Femur (tissue), 1 donor: Measurements from ENCODE around the gene TPGS2.
"Not testable (repeated sequence)": the region's sequence is repeated elsewhere in the genome, so short reads cannot be mapped to it uniquely, and the experiment has no call there.

Experiments
- DNase-seq: peaks from one replicate; pipeline ENCODE4 v3.0.0-alpha.2; 2017

TPGS2 gene

GRCh38 chr18:36819621-36820020 lies 9.2 kb downstream of the TPGS2 start:
- no peak for DNase-seq

- no peak for DNase-seq
Measured at GRCh38 chr18:36818652-36819051, 10.2 kb downstream of the TPGS2 start.

DNA sequence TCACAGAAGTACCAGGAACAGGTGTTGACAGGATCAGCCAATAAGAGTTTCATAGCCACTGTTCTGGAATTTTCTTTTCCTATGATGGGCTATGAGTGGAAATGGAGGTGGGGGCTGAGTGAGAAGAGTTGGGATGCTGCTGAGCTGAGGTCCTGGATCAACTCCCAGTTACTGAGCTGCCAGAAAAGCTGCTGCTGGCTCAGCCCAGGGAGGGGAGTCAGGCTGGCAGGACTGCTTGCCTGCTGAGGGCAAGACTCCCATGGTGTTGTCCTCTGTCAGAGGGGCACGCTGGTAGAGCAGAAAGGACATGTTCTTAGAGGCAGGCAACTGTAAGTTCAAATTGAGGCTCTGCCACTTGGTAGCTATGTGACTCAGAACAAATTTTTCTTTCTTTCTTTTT lies 11.8 kb downstream of the TPGS2 start:
- DNase-seq: no peak

- not testable (repeated sequence) for DNase-seq
Measured at GRCh38 chr18:36816096-36816495, 12.7 kb downstream of the TPGS2 start.

DNA sequence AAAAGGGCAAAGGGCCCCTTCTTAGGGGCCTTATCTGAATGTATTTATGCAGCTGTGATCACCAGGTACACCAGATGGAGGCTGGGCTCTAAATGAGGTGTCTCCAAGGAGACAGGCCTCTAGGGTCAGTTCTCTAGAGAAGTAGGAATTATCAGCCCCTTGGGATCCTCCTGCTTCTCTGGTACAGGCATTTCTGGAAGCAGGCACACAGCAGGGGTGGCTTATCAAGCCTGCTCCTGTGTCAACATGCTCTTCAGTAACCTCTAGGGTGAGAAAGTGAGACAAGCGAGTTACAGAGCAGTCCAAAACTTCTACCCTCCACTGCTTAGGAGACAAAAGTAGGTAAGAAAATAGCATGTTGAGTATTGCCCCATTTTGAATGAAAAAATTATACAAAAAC lies 13.8 kb downstream of the TPGS2 start:
- no peak for DNase-seq

DNA sequence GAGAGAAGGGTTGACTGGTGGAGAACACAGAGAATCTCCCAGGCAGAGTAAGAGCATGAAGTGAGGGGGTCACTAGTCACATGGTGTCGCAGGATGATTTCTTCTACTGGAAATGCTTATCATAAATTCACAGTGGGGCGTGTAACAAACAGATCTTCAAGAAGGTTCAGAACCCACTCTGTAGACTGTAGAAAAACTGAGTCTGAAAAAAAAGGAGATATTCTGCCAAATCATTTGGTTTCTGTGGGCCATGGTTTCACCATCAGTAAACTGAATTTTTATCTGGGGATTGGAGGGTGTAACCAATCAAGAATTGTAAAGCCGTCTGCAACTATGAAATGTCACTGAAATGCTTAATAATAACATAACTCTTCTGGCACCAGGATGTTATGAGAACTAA lies 15.0 kb downstream of the TPGS2 start:
- DNase-seq: no peak

DNA sequence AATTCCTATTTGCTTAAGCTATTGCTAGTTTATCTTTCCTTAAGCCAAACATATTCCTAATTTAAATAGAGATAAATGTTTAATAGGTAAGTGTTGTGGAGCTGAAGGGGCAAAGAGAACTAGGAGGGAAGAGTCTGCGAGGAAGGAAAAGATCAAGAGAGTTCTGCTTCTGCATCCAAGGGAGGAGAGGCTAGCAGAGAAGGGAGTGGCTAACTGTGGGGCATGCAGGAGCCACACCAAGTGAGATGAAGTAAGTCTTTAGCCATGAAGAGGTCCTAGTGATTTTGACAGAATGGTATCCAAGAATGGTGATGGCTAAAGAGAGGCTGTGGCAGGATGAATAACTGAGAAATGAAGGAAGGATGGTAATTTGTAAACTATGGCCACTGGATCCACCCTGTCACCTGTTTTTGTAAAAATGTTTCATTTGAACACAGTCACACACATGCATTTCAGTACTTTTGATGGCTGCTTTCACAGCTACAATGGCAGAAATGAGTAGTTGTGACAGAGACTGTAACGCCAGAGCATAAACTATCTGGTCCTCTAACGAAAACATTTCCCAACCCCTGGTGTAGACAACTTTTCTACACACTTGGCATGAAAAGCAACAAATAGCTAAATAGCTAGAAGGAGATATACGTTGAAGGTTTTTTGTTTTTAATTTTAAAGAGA lies 15.6 kb downstream of the TPGS2 start:
- no peak for DNase-seq

DNA sequence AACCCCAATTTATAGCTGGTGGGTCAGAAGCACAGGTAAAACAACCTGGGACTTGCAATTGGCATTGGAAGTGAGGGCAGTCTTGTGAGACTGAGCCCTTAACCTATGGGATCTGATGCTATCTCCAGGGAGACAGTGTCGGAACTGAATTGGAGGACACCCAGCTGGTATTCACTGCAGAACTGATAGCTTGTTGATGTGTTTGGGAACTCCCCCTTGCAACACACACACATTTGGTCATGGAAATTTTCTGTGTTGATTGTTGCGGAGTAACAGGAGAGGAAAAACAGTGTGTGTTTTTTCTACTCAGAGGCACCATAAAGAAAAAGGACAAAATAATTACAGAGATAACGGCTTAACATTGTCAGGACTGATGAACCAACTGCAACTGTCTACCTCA lies 16.1 kb downstream of the TPGS2 start:
- no peak for DNase-seq

GRCh38 chr18:36811955-36812354 lies 16.8 kb downstream of the TPGS2 start:
- no peak for DNase-seq

DNA sequence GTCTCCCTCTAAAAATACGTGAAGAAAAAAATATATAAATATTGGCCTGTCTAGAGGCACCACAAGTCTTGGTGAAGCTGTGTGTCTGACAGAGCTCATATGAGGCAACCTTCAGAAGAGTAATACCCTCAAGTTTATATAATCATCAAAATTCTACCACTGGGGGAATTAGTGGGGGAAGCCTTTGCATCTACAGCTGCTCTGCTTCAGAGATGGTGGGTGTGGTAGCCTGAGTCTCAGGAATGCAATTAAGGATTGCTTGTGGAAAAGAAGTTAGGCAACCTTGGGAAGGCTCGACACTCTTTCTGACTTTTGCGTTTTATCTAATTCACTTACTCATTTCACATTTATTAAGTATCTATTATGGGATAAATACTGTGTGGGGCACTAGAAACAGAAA lies 17.4 kb downstream of the TPGS2 start:
- no peak for DNase-seq

- peak; percentile 36 for DNase-seq
Measured at GRCh38 chr18:36809590-36810381, 19.0 kb downstream of the TPGS2 start.

DNA sequence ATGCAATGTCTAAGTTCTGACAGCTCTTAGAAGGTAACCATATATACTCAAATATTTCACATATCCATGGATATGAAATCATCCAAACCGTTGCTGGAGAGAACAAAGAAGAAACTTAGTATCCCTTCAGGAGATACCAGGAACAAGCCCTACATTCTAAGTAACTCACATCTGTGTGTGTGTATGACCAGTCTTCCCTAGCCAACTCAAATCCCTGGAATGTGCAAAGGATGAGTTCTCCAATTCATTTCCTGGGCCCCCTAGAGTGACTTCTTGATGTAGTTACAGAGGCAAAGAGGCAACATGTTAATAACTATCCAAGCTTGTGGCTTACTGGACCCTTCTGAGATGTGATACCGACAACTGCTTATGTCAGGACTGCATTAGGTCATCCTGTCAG lies 20.1 kb downstream of the TPGS2 start:
- no peak for DNase-seq

DNA sequence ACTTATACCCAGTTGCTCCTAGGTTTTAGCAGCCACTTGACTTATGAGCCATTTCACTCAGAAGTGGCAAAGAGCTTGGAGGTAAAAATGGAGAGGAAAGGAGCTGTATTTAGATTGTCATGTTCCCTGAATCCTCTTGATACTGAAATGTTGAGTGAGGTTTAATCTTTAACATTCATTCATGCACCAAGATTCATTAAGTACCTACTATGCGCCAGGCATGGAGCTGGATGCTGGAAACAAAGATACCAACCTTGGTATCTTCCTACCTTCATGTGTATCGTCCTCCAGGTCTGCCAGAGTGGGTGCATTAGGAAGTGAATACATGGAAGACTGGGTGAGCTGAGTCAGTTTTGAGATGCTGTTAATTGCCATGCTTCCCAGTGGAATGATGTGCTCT lies 23.7 kb downstream of the TPGS2 start:
- no peak for DNase-seq

GRCh38 chr18:36798738-36799473 lies 29.9 kb downstream of the TPGS2 start:
- no peak for DNase-seq

- no peak for DNase-seq
Measured at GRCh38 chr18:36792634-36793283, 36.0 kb downstream of the TPGS2 start.

GRCh38 chr18:36786686-36787085 lies 42.1 kb downstream of the TPGS2 start:
- DNase-seq: no peak

DNA sequence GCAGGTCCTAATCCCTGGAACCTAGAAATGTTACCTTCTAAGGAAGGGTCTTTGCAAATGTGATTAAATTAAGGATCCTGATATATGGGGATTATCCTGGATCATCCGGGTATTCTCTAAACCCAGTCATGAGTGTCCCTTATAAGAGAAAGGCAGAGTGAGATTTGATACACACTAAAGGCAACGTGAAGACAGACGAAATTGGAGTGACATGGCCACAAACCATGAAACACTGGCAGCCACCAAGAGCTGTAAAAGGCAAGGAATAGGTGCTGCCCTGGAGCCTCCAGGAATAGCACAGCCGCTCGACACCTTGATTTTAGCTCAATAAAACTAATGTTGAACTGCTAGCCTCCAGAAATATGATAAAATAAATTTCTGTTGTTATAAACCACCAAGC lies 45.0 kb downstream of the TPGS2 start:
- DNase-seq: no peak

GRCh38 chr18:36782710-36783109 lies 46.1 kb downstream of the TPGS2 start:
- no peak for DNase-seq

DNA sequence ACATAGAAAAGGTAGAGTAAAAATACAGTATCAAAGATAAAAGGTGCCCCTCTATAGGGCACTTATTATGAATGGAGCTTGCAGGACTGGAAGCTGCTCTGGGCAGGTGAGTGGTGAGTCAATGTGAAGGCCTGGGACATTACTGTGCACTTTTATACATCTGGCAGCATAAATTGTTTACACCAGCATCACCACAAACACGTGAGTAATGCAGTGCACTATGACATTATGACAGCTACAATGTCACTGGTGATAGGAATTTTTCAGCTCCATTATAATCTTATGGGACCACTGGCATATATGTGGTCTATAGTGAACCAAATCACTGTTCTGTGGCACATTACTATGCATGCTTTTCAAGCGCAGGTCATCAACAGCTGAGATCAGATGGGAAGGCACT lies 48.1 kb downstream of the TPGS2 start:
- no peak for DNase-seq

- no peak for DNase-seq
Measured at GRCh38 chr18:36777566-36777965, 51.2 kb downstream of the TPGS2 start.

DNA sequence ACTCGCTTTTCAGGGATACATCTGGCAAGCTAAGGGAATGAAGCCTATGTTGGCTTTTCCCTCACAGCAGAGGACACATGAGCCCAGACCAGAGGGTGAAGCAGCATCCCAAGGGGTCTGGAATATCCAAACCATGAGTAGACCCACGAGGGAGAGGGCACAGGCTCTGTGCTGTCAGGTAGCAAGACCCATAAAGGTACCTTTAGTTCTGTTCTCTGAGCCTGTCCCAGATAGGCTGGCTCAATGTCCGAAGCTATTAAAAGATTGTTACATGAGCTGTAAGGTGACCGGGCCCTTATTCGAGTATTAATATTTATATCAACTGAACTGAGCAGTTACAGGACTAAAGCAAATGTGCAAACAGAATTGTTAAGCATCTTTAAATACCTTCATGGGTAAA lies 52.2 kb downstream of the TPGS2 start:
- DNase-seq: no peak

- DNase-seq: no peak
Measured at GRCh38 chr18:36775396-36775795, 53.4 kb downstream of the TPGS2 start.

DNA sequence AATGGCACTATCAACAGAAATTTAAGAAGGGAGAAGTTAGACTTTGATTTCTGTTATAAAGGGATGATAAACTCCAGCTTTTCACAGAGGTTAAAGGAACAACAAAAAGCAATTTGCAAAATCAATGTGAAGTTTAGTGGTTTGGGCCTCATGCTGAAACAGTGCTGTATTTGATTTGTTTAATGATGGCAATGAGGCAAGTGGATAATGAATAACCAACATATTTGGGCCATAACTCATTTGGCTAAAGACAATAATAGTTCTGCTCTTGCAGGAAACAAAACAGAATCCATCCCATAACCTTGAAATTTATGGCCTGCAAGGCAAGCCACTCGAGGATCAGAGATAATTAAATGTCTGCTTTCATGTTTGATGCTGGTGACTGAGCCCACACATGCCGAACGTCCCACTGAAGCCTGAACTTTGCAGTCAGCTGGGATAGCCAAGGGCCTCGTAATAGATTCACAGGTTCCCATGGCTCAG lies 56.5 kb downstream of the TPGS2 start:
- DNase-seq: no peak
